Subcutaneous adipose tissue (tissue), 4 donors: ENCODE data around the gene DNAJC17. TPM values are rescaled to one million over a fixed set of nuclear protein-coding genes. Genes with fewer than 3 reads are reported as not detected.

Source experiments
- total RNA-seq, 4 donors: library from RNA; depleted of rRNA; stranded (reverse); fragments of >200 nt; gene quantifications; one replicate each; pipeline ENCODE4 v1.1.0, GENCODE V29; 2016
- TF ChIP-seq, protein P1 (sequence below): fragments of 450-650 bp; IDR thresholded peaks from one replicate; pipeline ENCODE4 v1.5.1; 2016; ENCODE audit warnings: low read depth, mild to moderate bottlenecking, control low read depth, antibody characterized with exemption, moderate library complexity

DNAJC17 gene
- total RNA-seq, 4 donors from 2014 or later = 12.1 to 33.9 (median 18.3) TPM

DNA sequence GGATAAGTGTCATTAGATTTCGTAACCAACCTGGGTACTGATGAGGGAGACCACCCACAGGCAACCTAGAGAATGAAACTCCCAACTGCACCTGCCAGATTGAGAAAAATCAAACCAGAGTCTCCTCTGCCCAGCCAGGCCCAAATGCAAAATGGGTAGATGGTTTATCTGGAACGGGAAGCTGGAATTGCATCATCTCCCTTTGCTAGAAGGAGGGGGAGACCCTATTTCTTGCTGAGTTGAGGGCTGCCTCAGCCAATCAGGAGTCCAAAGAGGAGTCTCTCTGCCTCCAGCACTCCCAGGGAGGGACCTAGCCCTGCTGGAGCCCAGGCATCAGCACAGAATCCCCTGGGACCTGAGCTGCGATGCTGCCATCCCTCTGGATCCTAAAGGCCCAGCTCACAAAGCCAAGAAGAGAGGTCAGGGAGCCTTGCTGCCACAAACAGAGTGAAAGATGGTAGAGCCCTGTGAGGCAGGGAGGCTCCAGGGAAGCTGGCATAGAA, 60.3 kb downstream of the DNAJC17 start:
- TF ChIP-seq, protein P1, sequence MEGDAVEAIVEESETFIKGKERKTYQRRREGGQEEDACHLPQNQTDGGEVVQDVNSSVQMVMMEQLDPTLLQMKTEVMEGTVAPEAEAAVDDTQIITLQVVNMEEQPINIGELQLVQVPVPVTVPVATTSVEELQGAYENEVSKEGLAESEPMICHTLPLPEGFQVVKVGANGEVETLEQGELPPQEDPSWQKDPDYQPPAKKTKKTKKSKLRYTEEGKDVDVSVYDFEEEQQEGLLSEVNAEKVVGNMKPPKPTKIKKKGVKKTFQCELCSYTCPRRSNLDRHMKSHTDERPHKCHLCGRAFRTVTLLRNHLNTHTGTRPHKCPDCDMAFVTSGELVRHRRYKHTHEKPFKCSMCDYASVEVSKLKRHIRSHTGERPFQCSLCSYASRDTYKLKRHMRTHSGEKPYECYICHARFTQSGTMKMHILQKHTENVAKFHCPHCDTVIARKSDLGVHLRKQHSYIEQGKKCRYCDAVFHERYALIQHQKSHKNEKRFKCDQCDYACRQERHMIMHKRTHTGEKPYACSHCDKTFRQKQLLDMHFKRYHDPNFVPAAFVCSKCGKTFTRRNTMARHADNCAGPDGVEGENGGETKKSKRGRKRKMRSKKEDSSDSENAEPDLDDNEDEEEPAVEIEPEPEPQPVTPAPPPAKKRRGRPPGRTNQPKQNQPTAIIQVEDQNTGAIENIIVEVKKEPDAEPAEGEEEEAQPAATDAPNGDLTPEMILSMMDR = no peak

DNA sequence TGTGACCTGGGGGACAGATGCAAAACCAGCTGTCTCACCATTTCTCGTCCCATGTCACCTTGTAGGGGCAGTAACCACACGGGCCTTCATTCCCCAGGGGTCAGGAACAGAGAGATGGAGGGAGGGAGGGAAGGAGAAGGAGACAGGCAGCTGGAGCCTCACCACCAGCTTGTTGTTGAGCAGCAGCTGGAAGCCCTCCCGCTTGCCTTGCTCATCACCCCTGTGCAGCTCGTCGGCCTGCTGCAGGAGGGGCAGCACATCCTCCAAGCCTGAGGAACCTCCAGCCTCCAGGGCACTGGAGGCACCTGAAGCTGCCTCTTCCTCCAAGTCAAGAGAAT, 62.5 kb downstream of the DNAJC17 start:
- TF ChIP-seq, protein P1 = no peak

DNA sequence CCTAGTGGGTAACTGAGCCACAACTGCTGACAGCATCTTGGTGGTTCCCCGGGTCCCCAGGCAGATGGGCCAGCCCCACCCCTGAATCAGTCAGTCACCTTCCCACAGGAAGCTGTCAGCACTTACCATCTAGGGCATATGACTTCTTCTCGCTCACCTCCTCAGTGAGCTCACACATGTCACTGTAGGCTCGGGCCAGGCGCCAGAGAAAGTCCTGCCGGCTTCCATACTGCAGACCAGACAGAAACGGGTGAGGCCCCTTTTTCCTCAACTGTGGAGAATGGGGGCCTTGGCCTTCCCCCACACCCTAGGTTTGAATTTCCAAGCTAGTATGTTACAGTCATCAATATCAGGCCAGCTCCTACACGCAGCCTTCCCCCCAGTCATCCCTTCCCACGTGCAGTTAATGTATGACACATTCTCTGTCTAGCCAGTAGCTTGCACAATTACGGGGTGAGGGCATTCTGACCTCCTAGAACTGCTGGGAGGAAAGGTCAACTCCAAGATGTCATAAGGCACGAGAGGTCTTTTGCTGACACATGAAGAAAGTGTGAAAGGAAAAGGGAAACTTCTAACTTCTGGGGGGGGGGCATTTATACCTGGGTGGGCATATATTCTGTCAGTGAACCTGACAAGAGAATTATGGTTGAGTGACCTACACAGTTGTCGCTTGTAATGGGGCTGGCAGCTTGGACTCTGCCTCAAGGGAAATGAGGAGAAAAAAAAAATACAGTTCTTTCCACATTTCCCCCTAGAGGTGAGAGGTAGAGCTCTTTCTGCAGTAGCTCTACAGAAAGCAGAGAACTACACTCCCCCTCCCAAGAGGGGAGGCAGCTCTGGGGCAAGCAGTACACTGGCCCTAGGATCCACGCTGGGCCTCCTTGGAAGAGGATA, 63.1 kb downstream of the DNAJC17 start:
- TF ChIP-seq, protein P1 = no peak

DNA sequence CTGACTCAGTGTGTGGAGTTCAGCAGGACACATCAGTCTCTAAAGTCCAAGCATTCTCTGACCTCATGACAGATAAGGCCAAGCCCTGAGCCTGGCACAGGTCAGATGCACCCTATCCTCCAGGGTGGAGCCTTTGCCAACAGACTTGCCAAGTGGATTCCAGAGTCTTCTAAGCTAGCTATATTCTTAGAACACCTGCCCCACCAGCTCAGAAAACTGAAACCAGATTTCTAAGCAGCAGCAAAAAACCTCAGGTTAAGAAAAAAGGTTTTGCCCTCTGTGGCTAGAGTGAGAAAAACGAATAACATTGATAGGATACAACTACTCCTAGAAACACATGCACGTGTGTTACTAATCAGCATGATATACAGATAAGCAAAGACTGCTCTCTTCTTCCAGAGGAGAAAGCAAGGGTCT, 63.8 kb downstream of the DNAJC17 start:
- TF ChIP-seq, protein P1 = no peak

DNA sequence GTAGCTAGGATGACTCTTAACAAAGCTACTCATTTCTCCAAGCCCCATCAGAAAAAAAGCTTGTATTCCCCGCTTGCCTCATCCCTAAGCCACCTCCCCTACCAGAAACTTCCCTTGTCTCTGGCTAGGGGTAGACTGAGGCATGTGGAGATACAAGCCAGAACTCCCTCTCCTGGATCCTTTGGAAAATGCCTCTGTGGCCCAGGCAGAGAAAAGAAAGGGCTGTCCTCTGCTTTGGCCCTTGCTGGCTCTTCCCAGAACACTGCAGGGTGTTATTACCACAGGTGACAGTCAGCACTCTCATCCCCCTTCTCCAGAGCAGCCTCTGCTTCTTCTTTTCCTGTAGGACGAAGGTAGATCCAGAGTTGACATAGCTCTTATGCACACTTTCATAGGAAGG, 67.4 kb downstream of the DNAJC17 start:
- TF ChIP-seq, protein P1 = no peak

DNA sequence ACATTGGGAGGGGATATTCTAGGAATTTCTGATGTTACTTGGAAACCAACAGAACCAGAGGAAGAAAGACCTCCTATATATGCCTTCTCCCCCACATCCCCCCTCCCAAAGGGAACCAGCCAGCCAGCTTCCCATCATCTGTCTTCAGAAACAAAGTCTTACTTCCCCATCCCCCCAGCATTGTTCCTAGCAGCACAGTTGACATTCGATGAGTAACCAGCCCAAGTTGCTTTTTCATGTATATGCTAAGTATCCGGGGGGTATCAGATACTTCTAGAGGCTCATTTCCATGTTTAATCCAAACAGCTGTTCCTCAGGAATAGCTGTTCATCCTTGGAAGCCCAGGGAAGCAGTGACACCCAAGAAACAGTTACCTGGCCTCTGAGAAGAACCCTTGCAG, 68.2 kb downstream of the DNAJC17 start:
- TF ChIP-seq, protein P1 = no peak

DNA sequence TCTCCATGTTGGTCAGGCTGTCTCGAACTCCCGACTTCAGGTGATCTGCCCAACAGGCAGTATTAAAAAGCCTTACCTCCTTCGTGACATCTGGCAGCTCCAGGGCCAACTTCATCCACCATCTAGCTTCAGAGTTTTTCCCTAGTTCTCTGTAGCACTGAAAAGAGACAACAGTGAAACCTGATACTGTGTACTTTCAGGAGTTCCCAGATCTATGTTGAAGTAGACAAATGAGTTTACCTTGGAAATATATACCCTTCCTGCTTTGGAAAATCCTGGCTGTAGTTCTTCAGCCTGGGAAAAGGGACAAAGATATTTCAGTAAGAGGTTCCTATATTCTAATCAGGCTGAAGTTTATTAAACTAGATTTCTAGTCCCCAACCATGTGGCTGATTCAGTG, 70.2 kb downstream of the DNAJC17 start:
- TF ChIP-seq, protein P1 = no peak
